IMR-90 (cell line): ENCODE measurements around the gene ZFP57. TPM values are rescaled to one million over a fixed set of nuclear protein-coding genes. Genes with fewer than 3 reads are reported as not detected.

Source experiments
- ATAC-seq: fragments of 200-7000 bp; cut with Tn5 transposase; 2 replicates; pipeline ENCODE4 v1.9.1; 2020; ENCODE audit warnings: low read depth, mild to moderate bottlenecking, moderate library complexity
- BruUV-seq: library from RNA; stranded (reverse); fragments of 400-500 nt; replicated peaks from 2 replicates; lab custom pipeline; 2021; lab: Mats Ljungman, UMichigan
- CTCF ChIA-PET: fragments of 300-600 bp; formaldehyde crosslinking; extraction: SDS; loops from one replicate; lab custom pipeline; 2021; ENCODE audit warnings: antibody characterized with exemption; lab: Yijun Ruan, JAX
- POLR2A ChIA-PET: fragments of 300-600 bp; sonication (Branson Sonifier 250); formaldehyde crosslinking; loops from one replicate; lab custom pipeline; 2022; ENCODE audit warnings: antibody characterized with exemption; ENCODE audit not compliant: unreplicated experiment; lab: Charles Lee
- DNase-seq: peaks from one replicate; pipeline ENCODE4 v3.0.0; 2013
- H2AFZ ChIP-seq: replicated peaks from 2 replicates; pipeline ENCODE3; 2013; ENCODE audit warnings: low read length, mild to moderate bottlenecking; ENCODE audit not compliant: poor library complexity
- H2AK5ac ChIP-seq: 2 replicates; pipeline ENCODE4 v1.6.1; 2013; ENCODE audit warnings: low read depth, low read length, inconsistent platforms
- H2AK9ac ChIP-seq: replicated peaks from 2 replicates; pipeline ENCODE3; 2013; ENCODE audit warnings: mild to moderate bottlenecking, low read depth, low read length, moderate library complexity; ENCODE audit not compliant: poor library complexity
- H2BK120ac ChIP-seq: 2 replicates; pipeline ENCODE4 v1.6.1; 2013; ENCODE audit warnings: low read depth, low read length, inconsistent platforms
- H2BK15ac ChIP-seq: 3 replicates; pipeline ENCODE4 v1.6.1; 2013; ENCODE audit warnings: low read depth, low read length, inconsistent platforms
- H2BK20ac ChIP-seq: 2 replicates; pipeline ENCODE4 v1.6.1; 2013; ENCODE audit warnings: low read depth, mild to moderate bottlenecking, inconsistent platforms, low read length, moderate library complexity
- H2BK5ac ChIP-seq: 2 replicates; pipeline ENCODE4 v1.6.1; 2013; ENCODE audit warnings: mild to moderate bottlenecking, low read depth, low read length, inconsistent platforms; ENCODE audit not compliant: poor library complexity, severe bottlenecking
- H3K14ac ChIP-seq: replicated peaks from 2 replicates; pipeline ENCODE4 v1.6.1; 2013; ENCODE audit warnings: low read depth, low read length, inconsistent platforms
- H3K18ac ChIP-seq: 2 replicates; pipeline ENCODE4 v1.6.1; 2013; ENCODE audit warnings: low read depth, low read length, control low read depth
- H3K23ac ChIP-seq: 2 replicates; pipeline ENCODE4 v1.6.1; 2013; ENCODE audit warnings: low read depth, low read length, inconsistent platforms
- H3K27ac ChIP-seq: 2 replicates; pipeline ENCODE4 v1.5.1; 2013; ENCODE audit warnings: mild to moderate bottlenecking, control low read depth, low read length; ENCODE audit not compliant: insufficient read depth
- H3K27me3 ChIP-seq: 2 replicates; pipeline ENCODE4 v1.6.1; 2013; ENCODE audit warnings: low read length; ENCODE audit not compliant: control insufficient read depth, insufficient read depth
- H3K36me3 ChIP-seq: 2 replicates; pipeline ENCODE4 v1.6.1; 2013; ENCODE audit warnings: low read length, mixed read lengths; ENCODE audit not compliant: control insufficient read depth, insufficient read depth
- H3K4ac ChIP-seq: 2 replicates; pipeline ENCODE4 v1.6.1; 2013; ENCODE audit warnings: low read depth, low read length, inconsistent platforms
- H3K4me1 ChIP-seq: 2 replicates; pipeline ENCODE4 v1.6.1; 2013; ENCODE audit warnings: low read length, mixed read lengths; ENCODE audit not compliant: control insufficient read depth, insufficient read depth
- H3K4me2 ChIP-seq: 2 replicates; pipeline ENCODE4 v1.6.1; 2013; ENCODE audit warnings: low read depth, mild to moderate bottlenecking, control low read depth, low read length, moderate library complexity
- H3K4me3 ChIP-seq: 2 replicates; pipeline ENCODE4 v1.5.1; 2013; ENCODE audit warnings: low read depth, mild to moderate bottlenecking, control low read depth, low read length, moderate library complexity; ENCODE audit not compliant: insufficient read depth
- H3K56ac ChIP-seq: 2 replicates; pipeline ENCODE4 v1.6.1; 2013; ENCODE audit warnings: low read length, inconsistent platforms; ENCODE audit not compliant: insufficient read depth; ENCODE audit errors: extremely low read depth
- H3K79me1 ChIP-seq, 2 experiments: 2 replicates each; pipeline ENCODE4 v1.6.1; 2013; ENCODE audit warnings: low read length in 2 of 2, inconsistent platforms in 1 of 2, low read depth in 1 of 2
- H3K9ac ChIP-seq: 2 replicates; pipeline ENCODE4 v1.6.1; 2013; ENCODE audit warnings: low read depth, low read length, control low read depth
- H3K9me1 ChIP-seq: 2 replicates; pipeline ENCODE4 v1.6.1; 2013; ENCODE audit warnings: low read length, inconsistent platforms; ENCODE audit not compliant: insufficient read depth
- H3K9me3 ChIP-seq: 2 replicates; pipeline ENCODE4 v1.6.1; 2013; ENCODE audit warnings: low read length; ENCODE audit not compliant: control insufficient read depth, insufficient read depth
- H4K20me1 ChIP-seq: 2 replicates; pipeline ENCODE4 v1.6.1; 2013; ENCODE audit warnings: low read length, inconsistent platforms; ENCODE audit not compliant: insufficient read depth
- H4K5ac ChIP-seq: 2 replicates; pipeline ENCODE4 v1.6.1; 2013; ENCODE audit warnings: mild to moderate bottlenecking, low read depth, low read length, control low read depth
- H4K8ac ChIP-seq, 2 experiments: 2 replicates each; pipeline ENCODE4 v1.6.1; 2013; ENCODE audit warnings: low read depth in 2 of 2, low read length in 2 of 2, control low read depth in 1 of 2, inconsistent platforms in 1 of 2
- H4K91ac ChIP-seq: 2 replicates; pipeline ENCODE4 v1.6.1; 2013; ENCODE audit warnings: low read depth, low read length, inconsistent platforms; ENCODE audit not compliant: insufficient read depth
- BHLHE40 ChIP-seq: fragments of 150-350 bp; IDR thresholded peaks from 2 replicates; pipeline ENCODE4 v1.6.1; 2016; ENCODE audit warnings: mild to moderate bottlenecking, low read depth, low read length
- CEBPB ChIP-seq: IDR thresholded peaks from 2 replicates; pipeline ENCODE4 v1.6.1; 2012; ENCODE audit warnings: low read depth, low read length, improper control_type of control experiment
- CHD1 ChIP-seq: IDR thresholded peaks from 2 replicates; pipeline ENCODE4 v1.6.1; 2012; ENCODE audit warnings: low read depth, low read length, improper control_type of control experiment
- CTCF ChIP-seq: conservative IDR thresholded peaks from 2 replicates; pipeline ENCODE4 v1.5.1; 2012; ENCODE audit warnings: mild to moderate bottlenecking, low read depth, low read length, improper control_type of control experiment
- ELK1 ChIP-seq: fragments of 150-350 bp; IDR thresholded peaks from 2 replicates; pipeline ENCODE4 v1.6.1; 2016; ENCODE audit warnings: low read depth, mild to moderate bottlenecking, low read length, moderate library complexity, borderline replicate concordance
- FOS ChIP-seq: fragments of 150-350 bp; IDR thresholded peaks from 2 replicates; pipeline ENCODE4 v1.6.1; 2016; ENCODE audit warnings: low read depth, low read length
- MAFK ChIP-seq: IDR thresholded peaks from 2 replicates; pipeline ENCODE4 v1.6.1; 2012; ENCODE audit warnings: low read depth, low read length, improper control_type of control experiment
- MAZ ChIP-seq: IDR thresholded peaks from 2 replicates; pipeline ENCODE4 v1.6.1; 2012; ENCODE audit warnings: low read depth, mild to moderate bottlenecking, low read length, improper control_type of control experiment, moderate library complexity, borderline replicate concordance
- MXI1 ChIP-seq: IDR thresholded peaks from 2 replicates; pipeline ENCODE4 v1.6.1; 2012; ENCODE audit warnings: low read depth, mild to moderate bottlenecking, low read length, moderate library complexity, borderline replicate concordance
- NFE2L2 ChIP-seq: fragments of 150-350 bp; IDR thresholded peaks from 2 replicates; pipeline ENCODE4 v1.6.1; 2016; ENCODE audit warnings: low read depth, mild to moderate bottlenecking, low read length
- POLR2A ChIP-seq: IDR thresholded peaks from 2 replicates; pipeline ENCODE4 v1.6.1; 2012; ENCODE audit warnings: mild to moderate bottlenecking, low read depth, low read length
- RAD21 ChIP-seq: IDR thresholded peaks from 2 replicates; pipeline ENCODE4 v1.6.1; 2012; ENCODE audit warnings: low read length, improper control_type of control experiment
- RCOR1 ChIP-seq: IDR thresholded peaks from 2 replicates; pipeline ENCODE4 v1.6.1; 2012; ENCODE audit warnings: mild to moderate bottlenecking, low read length, improper control_type of control experiment; ENCODE audit not compliant: insufficient replicate concordance
- RFX5 ChIP-seq: IDR thresholded peaks from 2 replicates; pipeline ENCODE4 v1.8.0; 2012; ENCODE audit warnings: low read depth, mild to moderate bottlenecking, low read length, moderate library complexity
- SMC3 ChIP-seq: fragments of 150-350 bp; IDR thresholded peaks from 2 replicates; pipeline ENCODE4 v1.6.1; 2016; ENCODE audit warnings: low read depth, mild to moderate bottlenecking, antibody characterized with exemption, low read length, moderate library complexity
- USF2 ChIP-seq: fragments of 150-350 bp; IDR thresholded peaks from 2 replicates; pipeline ENCODE4 v1.6.1; 2017; ENCODE audit warnings: mild to moderate bottlenecking, antibody characterized with exemption, low read length, low read depth
- WGBS, 2 experiments: methylation state at CpG; one replicate each; pipeline versions ENCODE4 v1.1.5 to v1.1.7; 2013; ENCODE audit warnings: missing lambda C conversion rate in 2 of 2; ENCODE audit not compliant: insufficient read length in 1 of 2; ENCODE audit errors: extremely low coverage in 2 of 2; 5-methylcytosine and 5-hydroxymethylcytosine counted together
- dilution Hi-C: fragments of 300-500 bp; cut with HindIII; formaldehyde crosslinking; loops from one replicate; pipeline ENCODE4 v1.14.3; 2018; ENCODE audit warnings: low sequenced_read_pairs; ENCODE audit not compliant: unreplicated experiment
- in situ Hi-C: fragments of 300-500 bp; cut with MboI; formaldehyde crosslinking; loops from 3 replicates; pipeline ENCODE4 v1.14.3; 2019; ENCODE audit warnings: low sequenced_read_pairs, inconsistent platforms, mixed read lengths
- intact Hi-C: fragments of 100-400 bp; cut with micrococcal nuclease; formaldehyde crosslinking; loops from 2 replicates; pipeline ENCODE4 v1.10.0; 2022
- polyA plus RNA-seq, 3 experiments: library from polyadenylated mRNA; depleted of rRNA; stranded (reverse); fragments of >200 nt; gene quantifications; 2 replicates each; pipeline ENCODE4 v1.2.3, GENCODE V29; 2012; ENCODE audit warnings: low replicate concordance in 1 of 3
- total RNA-seq: library from RNA; depleted of rRNA; stranded (reverse); fragments of >200 nt; gene quantifications from 2 replicates; pipeline ENCODE4 v1.2.3, GENCODE V29; 2012

The ZFP57 gene
- total and polyA plus RNA-seq, 2 of the 4 experiments (the other 2 are of a cell fraction): not detected

GRCh38 chr6:29637247-29637646 lies 43.7 kb downstream of the ZFP57 start:
- Histone ChIP-seq H3K79me1 (peaks cover 0 to 1% of the 10 kb centered on the region in 2 experiments; a peak in 1 of 4 replicates), H2BK15ac (no peak overlapping the region), H2AK9ac (no peak overlapping the region), H3K27me3 (no peaks in the 10 kb centered on the region; the same call in 1 of the 2 replicates), H3K23ac (no peak overlapping the region), H4K8ac (no peak overlapping the region), H3K4me1 (no peaks in the 10 kb centered on the region), H3K56ac (no peak overlapping the region), H3K18ac (no peak overlapping the region), H4K91ac (no peak overlapping the region), H3K9me3 (no peaks in the 10 kb centered on the region), H4K20me1 (no peaks in the 10 kb centered on the region), H3K27ac (no peak overlapping the region), H3K9me1 (no peaks in the 10 kb centered on the region), H3K14ac (no peak overlapping the region), H3K36me3 (no peaks in the 10 kb centered on the region), H3K4ac (no peak overlapping the region), H2AK5ac (no peak overlapping the region), H3K4me3 (no peak overlapping the region), H3K9ac (no peak overlapping the region), H3K4me2 (no peak overlapping the region), H4K5ac (no peak overlapping the region), H2BK120ac (no peak overlapping the region), H2BK20ac (no peak overlapping the region), H2BK5ac (no peak overlapping the region), H2AFZ (no peak overlapping the region)
- ATAC-seq (no peak), DNase-seq (no peak)
- intact Hi-C loops (no loop called here), dilution Hi-C loops (no loop called here), in situ Hi-C loops (no loop called here)
- POLR2A ChIA-PET: no interaction called here
- no CpG with 5 or more reads among the region's 9 CpGs for WGBS, 2 experiments
- no peak for TF ChIP-seq RAD21
- TF ChIP-seq MXI1: no peak
- no peak for TF ChIP-seq USF2
- no peak for TF ChIP-seq FOS
- no peak for TF ChIP-seq MAFK
- no peak for TF ChIP-seq RFX5
- TF ChIP-seq NFE2L2: no peak
- TF ChIP-seq CHD1: no peak
- no peak for TF ChIP-seq CTCF
- TF ChIP-seq MAZ: no peak
- TF ChIP-seq BHLHE40: no peak
- TF ChIP-seq CEBPB: no peak
- TF ChIP-seq ELK1: no peak
- no peak for TF ChIP-seq POLR2A
- no peak for TF ChIP-seq RCOR1
- TF ChIP-seq SMC3: no peak
- no TSS peak for BruUV-seq
- CTCF ChIA-PET: interaction anchor here (1.2 to 1.8 kb wide), 2 partner anchors 11 to 16 kb away, joined by 3 to 7 read pairs; no protein-coding TSS in a partner anchor
